HCT116 (cell line): ENCODE measurements around the gene CHRNB4. TPM values are rescaled to one million over a fixed set of nuclear protein-coding genes. Genes with fewer than 3 reads are reported as not detected.

Experiments
- ATAC-seq: fragments of 200-7000 bp; cut with Tn5 transposase; 2 replicates; pipeline ENCODE4 v1.9.1; 2020; ENCODE audit warnings: mild to moderate bottlenecking, moderate library complexity
- BruUV-seq: library from RNA; stranded (reverse); fragments of 400-500 nt; replicated peaks from 2 replicates; lab custom pipeline; 2021; lab: Mats Ljungman, UMichigan
- CTCF ChIA-PET: fragments of 300-600 bp; sonication (Branson Sonifier 250); formaldehyde crosslinking; loops from one replicate; lab custom pipeline; 2021; ENCODE audit warnings: antibody characterized with exemption; lab: Charles Lee
- POLR2A ChIA-PET: fragments of 300-600, 350-600 bp; sonication (Branson Sonifier 250); formaldehyde crosslinking; loops from one replicate; lab custom pipeline; 2021; ENCODE audit warnings: antibody characterized with exemption; lab: Charles Lee
- RAD21 ChIA-PET, 2 experiments: fragments of 300-600 bp; sonication (Branson Sonifier 250); formaldehyde crosslinking; loops; one replicate each; lab custom pipeline; 2023; ENCODE audit warnings: low total read pairs in 2 of 2; ENCODE audit not compliant: uncharacterized antibody in 2 of 2, unreplicated experiment in 2 of 2, low non-redundant PET in 1 of 2; lab: Charles Lee
- DNase-seq: peaks from one replicate; pipeline ENCODE4 v3.0.0-alpha.2; 2010; ENCODE audit warnings: low read depth, low spot score
- H2AFZ ChIP-seq: fragments of 200-600 bp; shearing (Covaris generic), sonication (generic); 2 replicates; pipeline ENCODE4 v1.6.1; 2017; ENCODE audit warnings: low read depth, mixed run types, mixed read lengths, antibody characterized with exemption, low read length; ENCODE audit not compliant: poor library complexity, severe bottlenecking
- H3K27ac ChIP-seq: 2 replicates; pipeline ENCODE4 v1.5.1; 2012; ENCODE audit warnings: low read depth, low read length
- H3K27me3 ChIP-seq: fragments of 200-600 bp; sonication (generic); 2 replicates; pipeline ENCODE4 v1.6.1; 2016; ENCODE audit warnings: mixed run types, low read length, mixed read lengths; ENCODE audit not compliant: insufficient read depth
- H3K36me3 ChIP-seq, 2 experiments: fragments of 200-500 bp in 1 of 2; fragments of 200-600 bp in 1 of 2; sonication (Bioruptor generic) in 1 of 2; sonication (generic) in 1 of 2; 2 replicates each; pipeline versions ENCODE4 v1.5.1 to v1.6.1; 2014 to 2016; ENCODE audit warnings: low read length in 2 of 2, inconsistent platforms in 1 of 2, mixed read lengths in 1 of 2, mixed run types in 1 of 2; ENCODE audit not compliant: insufficient read depth in 2 of 2, control insufficient read depth in 1 of 2
- H3K4me1 ChIP-seq, 2 experiments: fragments of 200-600 bp in 1 of 2; sonication (generic) in 1 of 2; 2 replicates each; pipeline versions ENCODE4 v1.5.1 to v1.6.1; 2012 to 2017; ENCODE audit warnings: low read length in 2 of 2, inconsistent platforms in 1 of 2, mild to moderate bottlenecking in 1 of 2, mixed read lengths in 1 of 2, mixed run types in 1 of 2, moderate library complexity in 1 of 2; ENCODE audit not compliant: insufficient read depth in 2 of 2, control insufficient read depth in 1 of 2
- H3K4me2 ChIP-seq: fragments of 200-600 bp; sonication (generic); 2 replicates; pipeline ENCODE4 v1.6.1; 2017; ENCODE audit warnings: mixed run types, low read length, mixed read lengths
- H3K4me3 ChIP-seq, 2 experiments: fragments of 200-600 bp in 1 of 2; sonication (generic) in 1 of 2; replicated peaks in 1 of 2; 2 replicates each; pipeline ENCODE4 v1.5.1; 2011 to 2016; ENCODE audit warnings: low read length in 2 of 2, control low read depth in 1 of 2, low read depth in 1 of 2, mild to moderate bottlenecking in 1 of 2, mixed read lengths in 1 of 2, mixed run types in 1 of 2
- H3K79me2 ChIP-seq: fragments of 200-600 bp; sonication (generic); 2 replicates; pipeline ENCODE4 v1.6.1; 2017; ENCODE audit warnings: mild to moderate bottlenecking, mixed run types, low read length, moderate library complexity, mixed read lengths; ENCODE audit not compliant: insufficient read depth
- H3K9ac ChIP-seq: fragments of 200-600 bp; sonication (generic); 2 replicates; pipeline ENCODE4 v1.6.1; 2016; ENCODE audit warnings: low read length, mixed read lengths
- H3K9me2 ChIP-seq: fragments of 200-600 bp; sonication (generic), shearing (Covaris generic); 2 replicates; pipeline ENCODE4 v1.6.1; 2017; ENCODE audit warnings: mixed run types, mild to moderate bottlenecking, moderate library complexity; ENCODE audit not compliant: insufficient read depth
- H3K9me3 ChIP-seq, 2 experiments: fragments of 200-500 bp in 1 of 2; fragments of 200-600 bp in 1 of 2; sonication (Bioruptor generic) in 1 of 2; sonication (generic) in 1 of 2; 2 replicates each; pipeline ENCODE4 v1.6.1; 2014 to 2017; ENCODE audit warnings: low read length in 2 of 2, mixed read lengths in 2 of 2, inconsistent platforms in 1 of 2, low read depth in 1 of 2, mild to moderate bottlenecking in 1 of 2, mixed run types in 1 of 2, moderate library complexity in 1 of 2; ENCODE audit not compliant: control insufficient read depth in 1 of 2, insufficient read depth in 1 of 2
- H4K20me1 ChIP-seq: fragments of 200-600 bp; sonication (generic), shearing (Covaris generic); 2 replicates; pipeline ENCODE4 v1.6.1; 2017; ENCODE audit warnings: mixed run types, mild to moderate bottlenecking, moderate library complexity; ENCODE audit not compliant: insufficient read depth
- ATF3 ChIP-seq: IDR thresholded peaks from 2 replicates; pipeline ENCODE4 v1.6.1; 2012
- CBX3 ChIP-seq: IDR thresholded peaks from 2 replicates; pipeline ENCODE4 v1.6.1; 2012; ENCODE audit warnings: low read depth
- CEBPB ChIP-seq: IDR thresholded peaks from 2 replicates; pipeline ENCODE4 v1.6.1; 2012; ENCODE audit warnings: low read depth
- EGR1 ChIP-seq: IDR thresholded peaks from 2 replicates; pipeline ENCODE4 v1.6.1; 2012; ENCODE audit warnings: low read depth
- ELF1 ChIP-seq: IDR thresholded peaks from 2 replicates; pipeline ENCODE4 v1.6.1; 2012; ENCODE audit warnings: low read depth, borderline replicate concordance
- EZH2phosphoT487 ChIP-seq: fragments of 200-600 bp; IDR thresholded peaks from 2 replicates; pipeline ENCODE4 v1.6.1; 2018; ENCODE audit warnings: antibody characterized with exemption, borderline replicate concordance
- FOSL1 ChIP-seq: IDR thresholded peaks from 2 replicates; pipeline ENCODE4 v1.6.1; 2012; ENCODE audit warnings: low read depth
- JUND ChIP-seq: IDR thresholded peaks from 2 replicates; pipeline ENCODE4 v1.6.1; 2012
- POLR2A ChIP-seq: IDR thresholded peaks from 2 replicates; pipeline ENCODE4 v1.7.0; 2011; ENCODE audit warnings: borderline replicate concordance; ENCODE audit not compliant: insufficient read depth, insufficient read length; ENCODE audit errors: extremely low read depth
- POLR2AphosphoS5 ChIP-seq: IDR thresholded peaks from 2 replicates; pipeline ENCODE4 v1.6.1; 2011; ENCODE audit warnings: mild to moderate bottlenecking, low read depth, low read length, moderate library complexity
- RAD21 ChIP-seq: IDR thresholded peaks from 2 replicates; pipeline ENCODE4 v1.6.1; 2012; ENCODE audit warnings: low read depth, mild to moderate bottlenecking
- SIN3A ChIP-seq: IDR thresholded peaks from 2 replicates; pipeline ENCODE4 v1.6.1; 2012; ENCODE audit warnings: low read depth
- SP1 ChIP-seq: IDR thresholded peaks from 2 replicates; pipeline ENCODE4 v1.6.1; 2012; ENCODE audit warnings: low read depth
- SRF ChIP-seq: IDR thresholded peaks from 2 replicates; pipeline ENCODE4 v1.6.1; 2012; ENCODE audit warnings: low read depth
- TCF7L2 ChIP-seq: IDR thresholded peaks from 2 replicates; pipeline ENCODE4 v1.7.0; 2011; ENCODE audit warnings: borderline replicate concordance, inconsistent platforms; ENCODE audit not compliant: insufficient read depth, insufficient read length; ENCODE audit errors: extremely low read depth
- ZFX ChIP-seq: fragments of 450-650 bp; IDR thresholded peaks from 2 replicates; pipeline ENCODE4 v1.6.1; 2017
- ZNF274 ChIP-seq: fragments of 200-500 bp; sonication (Bioruptor generic); IDR thresholded peaks from 2 replicates; pipeline ENCODE4 v1.6.1; 2014; ENCODE audit warnings: mild to moderate bottlenecking, low read depth, low read length, inconsistent platforms
- intact Hi-C: fragments of 100-400 bp; cut with micrococcal nuclease; formaldehyde crosslinking; loops from 2 replicates; pipeline ENCODE4 v1.10.0; 2022
- total RNA-seq: library from RNA; stranded (reverse); gene quantifications from one replicate; pipeline ENCODE4 v1.2.1, GENCODE V29; 2021; ENCODE audit not compliant: unreplicated experiment
- TF ChIP-seq, protein P1 (sequence below): IDR thresholded peaks from 2 replicates; pipeline ENCODE4 v1.6.1; 2011; ENCODE audit warnings: mild to moderate bottlenecking, low read length, moderate library complexity; ENCODE audit not compliant: insufficient replicate concordance; ENCODE audit errors: extremely low read depth
- TF ChIP-seq, protein P2 (sequence below), 3 experiments: fragments of 200-600 bp in 1 of 3; sonication (generic) in 1 of 3; IDR thresholded peaks in 2 of 3; conservative IDR thresholded peaks in 1 of 3; 2 replicates each; pipeline ENCODE4 v1.5.1; 2012 to 2017; ENCODE audit warnings: low read depth in 2 of 3, low read length in 2 of 3, antibody characterized with exemption in 1 of 3, borderline replicate concordance in 1 of 3, control low read depth in 1 of 3, mild to moderate bottlenecking in 1 of 3, mixed read lengths in 1 of 3, mixed run types in 1 of 3, moderate library complexity in 1 of 3; ENCODE audit not compliant: insufficient read depth in 1 of 3

CHRNB4 gene
- total RNA-seq, 1 experiment from 2014 or later, result 2.0 TPM

DNA sequence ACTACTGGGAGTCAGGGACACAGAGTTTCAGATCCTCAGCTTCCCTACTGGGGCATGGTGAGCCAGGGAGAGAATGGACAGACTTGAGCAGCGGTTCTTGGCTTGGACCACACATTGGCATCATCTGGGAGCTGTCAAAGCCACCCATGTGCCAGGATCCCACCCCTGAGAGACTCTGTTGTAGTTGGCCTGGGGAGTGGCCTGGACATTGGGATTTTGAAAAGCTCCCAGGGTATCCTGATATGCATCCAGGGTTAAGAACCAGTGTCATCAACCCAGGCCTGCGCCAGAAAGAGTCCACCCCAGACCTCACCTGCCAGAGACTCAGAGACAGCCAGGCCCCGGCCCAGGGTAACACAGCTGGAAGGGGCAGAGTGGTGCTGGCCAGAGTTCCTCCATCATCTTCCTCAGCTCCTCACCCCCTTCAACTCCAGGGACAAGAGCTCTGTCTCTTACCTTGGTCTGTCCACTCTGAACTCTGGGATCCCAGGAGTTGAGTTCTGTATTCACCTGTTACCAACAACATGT, 33.0 kb upstream of the CHRNB4 start:
- ChIA-PET CTCF (no interaction called here), POLR2A (no interaction called here), RAD21 (no interaction called here)
- intact Hi-C loops, result no loop called here
- no peaks in the 10 kb centered on the region for H3K9me3 ChIP-seq
- no peak overlapping the region for H3K4me3 ChIP-seq
- BruUV-seq, result no TSS peak
- H3K27ac ChIP-seq, result no peak overlapping the region
- no peaks in the 10 kb centered on the region for H3K27me3 ChIP-seq
- no peaks in the 10 kb centered on the region for H3K36me3 ChIP-seq
- no peak overlapping the region for H2AFZ ChIP-seq
- H4K20me1 ChIP-seq, result no peaks in the 10 kb centered on the region
- no peak for DNase-seq
- no peaks in the 10 kb centered on the region for H3K4me1 ChIP-seq
- no peak for TF ChIP-seq FOSL1
- no peak for TF ChIP-seq RAD21
- TF ChIP-seq, protein P1, sequence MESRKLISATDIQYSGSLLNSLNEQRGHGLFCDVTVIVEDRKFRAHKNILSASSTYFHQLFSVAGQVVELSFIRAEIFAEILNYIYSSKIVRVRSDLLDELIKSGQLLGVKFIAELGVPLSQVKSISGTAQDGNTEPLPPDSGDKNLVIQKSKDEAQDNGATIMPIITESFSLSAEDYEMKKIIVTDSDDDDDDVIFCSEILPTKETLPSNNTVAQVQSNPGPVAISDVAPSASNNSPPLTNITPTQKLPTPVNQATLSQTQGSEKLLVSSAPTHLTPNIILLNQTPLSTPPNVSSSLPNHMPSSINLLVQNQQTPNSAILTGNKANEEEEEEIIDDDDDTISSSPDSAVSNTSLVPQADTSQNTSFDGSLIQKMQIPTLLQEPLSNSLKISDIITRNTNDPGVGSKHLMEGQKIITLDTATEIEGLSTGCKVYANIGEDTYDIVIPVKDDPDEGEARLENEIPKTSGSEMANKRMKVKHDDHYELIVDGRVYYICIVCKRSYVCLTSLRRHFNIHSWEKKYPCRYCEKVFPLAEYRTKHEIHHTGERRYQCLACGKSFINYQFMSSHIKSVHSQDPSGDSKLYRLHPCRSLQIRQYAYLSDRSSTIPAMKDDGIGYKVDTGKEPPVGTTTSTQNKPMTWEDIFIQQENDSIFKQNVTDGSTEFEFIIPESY, result no peak
- no peak for TF ChIP-seq POLR2A
- TF ChIP-seq TCF7L2, result no peak
- TF ChIP-seq ZNF274, result no peak
- TF ChIP-seq CBX3, result no peak
- no peak for ATAC-seq
- H3K4me2 ChIP-seq, result no peak overlapping the region
- no peaks in the 10 kb centered on the region for H3K79me2 ChIP-seq
- H3K9me2 ChIP-seq, result no peaks in the 10 kb centered on the region
- H3K9ac ChIP-seq, result no peak overlapping the region

GRCh38 chr15:78673476-78673875, 32.5 kb upstream of the CHRNB4 start:
- Histone ChIP-seq H3K27me3 (no peaks in the 10 kb centered on the region), H3K27ac (no peak overlapping the region), H3K4me2 (no peak overlapping the region), H3K9me3 (no peaks in the 10 kb centered on the region), H3K9ac (no peak overlapping the region), H3K4me1 (no peaks in the 10 kb centered on the region), H3K9me2 (no peaks in the 10 kb centered on the region), H2AFZ (no peak overlapping the region), H3K79me2 (no peaks in the 10 kb centered on the region), H4K20me1 (no peaks in the 10 kb centered on the region), H3K36me3 (no peaks in the 10 kb centered on the region), H3K4me3 (no peak overlapping the region)
- TF ChIP-seq ATF3, result no peak
- no peak for TF ChIP-seq ZNF274
- TF ChIP-seq CBX3, result no peak
- no peak for TF ChIP-seq FOSL1
- TF ChIP-seq SP1, result no peak
- no peak for TF ChIP-seq SRF
- TF ChIP-seq, protein P2, sequence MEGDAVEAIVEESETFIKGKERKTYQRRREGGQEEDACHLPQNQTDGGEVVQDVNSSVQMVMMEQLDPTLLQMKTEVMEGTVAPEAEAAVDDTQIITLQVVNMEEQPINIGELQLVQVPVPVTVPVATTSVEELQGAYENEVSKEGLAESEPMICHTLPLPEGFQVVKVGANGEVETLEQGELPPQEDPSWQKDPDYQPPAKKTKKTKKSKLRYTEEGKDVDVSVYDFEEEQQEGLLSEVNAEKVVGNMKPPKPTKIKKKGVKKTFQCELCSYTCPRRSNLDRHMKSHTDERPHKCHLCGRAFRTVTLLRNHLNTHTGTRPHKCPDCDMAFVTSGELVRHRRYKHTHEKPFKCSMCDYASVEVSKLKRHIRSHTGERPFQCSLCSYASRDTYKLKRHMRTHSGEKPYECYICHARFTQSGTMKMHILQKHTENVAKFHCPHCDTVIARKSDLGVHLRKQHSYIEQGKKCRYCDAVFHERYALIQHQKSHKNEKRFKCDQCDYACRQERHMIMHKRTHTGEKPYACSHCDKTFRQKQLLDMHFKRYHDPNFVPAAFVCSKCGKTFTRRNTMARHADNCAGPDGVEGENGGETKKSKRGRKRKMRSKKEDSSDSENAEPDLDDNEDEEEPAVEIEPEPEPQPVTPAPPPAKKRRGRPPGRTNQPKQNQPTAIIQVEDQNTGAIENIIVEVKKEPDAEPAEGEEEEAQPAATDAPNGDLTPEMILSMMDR (IDR thresholded peaks at IDR 0.05 in 2 of 3, conservative IDR thresholded peaks at IDR 0.05 in 1 of 3; ENCODE audit: borderline replicate concordance in 1 of 3, insufficient read depth in 1 of 3, low read depth in 2 of 3, low read length in 2 of 3), result no peak
- TF ChIP-seq EGR1, result no peak
- TF ChIP-seq ELF1, result no peak
- TF ChIP-seq ZFX, result no peak
- no peak for TF ChIP-seq SIN3A
- TF ChIP-seq RAD21, result no peak
- no peak for TF ChIP-seq POLR2A
- TF ChIP-seq JUND, result no peak
- TF ChIP-seq CEBPB, result no peak
- no peak for TF ChIP-seq POLR2AphosphoS5
- no peak for TF ChIP-seq EZH2phosphoT487
- CTCF ChIA-PET, result no interaction called here
- RAD21 ChIA-PET, result no interaction called here
- DNase-seq (no peak), ATAC-seq (no peak)
- BruUV-seq, result no TSS peak
- POLR2A ChIA-PET, result no interaction called here
- intact Hi-C loops, result no loop called here
